ENCODE data around the gene DLD. TPM values are rescaled to one million over a fixed set of nuclear protein-coding genes. Genes with fewer than 3 reads are reported as not detected.

Gene DLD
- polyA plus RNA-seq, 2 of the 4 experiments (the other 2 are of a cell fraction) = 129 to 179 TPM

- POLR2A ChIA-PET = no interaction called here
- CTCF ChIA-PET = interaction anchor here (1.5 kb wide), 1 partner anchor 101 kb away, joined by 3 read pairs; no protein-coding TSS in a partner anchor
- Histone ChIP-seq H3K27ac (no peak overlapping the region), H3K4me1 (peaks cover 33% of the 10 kb centered on the region), H3K4me3 (no peak overlapping the region), H3K4me2 (no peak overlapping the region), H3K9me3 (no peaks in the 10 kb centered on the region)
- FAIRE-seq (no peak), DNase-seq (ENCODE audit: low read depth in 1 of 2, low spot score in 1 of 2) (no peak), ATAC-seq (no peak)
- 90% methylated on average over 2 of the region's 2 CpGs for WGBS (ENCODE audit: missing lambda C conversion rate)
- TF ChIP-seq EHF (CRISPR knock-in tag; IDR thresholded peaks at IDR 0.05) (no peak), TP53 (CRISPR knock-in tag; IDR thresholded peaks at IDR 0.05) (no peak), ATOH8 (CRISPR knock-in tag; IDR thresholded peaks at IDR 0.05; ENCODE audit: low read depth) (no peak), NFE2L2 (conservative IDR thresholded peaks at IDR 0.05; ENCODE audit: low read length) (no peak), ZNF302 (CRISPR knock-in tag; IDR thresholded peaks at IDR 0.05) (no peak), RAD21 (conservative IDR thresholded peaks at IDR 0.05 in 1 of 2, IDR thresholded peaks at IDR 0.05 in 1 of 2) (no peak), POLR2A (IDR thresholded peaks at IDR 0.05; ENCODE audit: low read length) (no peak), CBX8 (IDR thresholded peaks at IDR 0.05) (no peak), ELK1 (IDR thresholded peaks at IDR 0.05; ENCODE audit: low read depth, low read length) (no peak), RFX5 (IDR thresholded peaks at IDR 0.05) (no peak), MYC (IDR thresholded peaks at IDR 0.05; ENCODE audit: borderline replicate concordance, low read length) (no peak), CBX2 (IDR thresholded peaks at IDR 0.05; ENCODE audit: borderline replicate concordance, low read depth) (no peak), HOXB13 (CRISPR knock-in tag; IDR thresholded peaks at IDR 0.05; ENCODE audit: low read depth) (no peak), BCL3 (IDR thresholded peaks at IDR 0.05) (no peak), NR3C1 (IDR thresholded peaks at IDR 0.05) (no peak), RCOR1 (IDR thresholded peaks at IDR 0.05; ENCODE audit: low read depth, low read length) (no peak), TFCP2L1 (CRISPR knock-in tag; IDR thresholded peaks at IDR 0.05) (no peak), EHMT2 (IDR thresholded peaks at IDR 0.05; ENCODE audit: low read depth) (no peak), KDM5A (IDR thresholded peaks at IDR 0.05) (no peak)
These were observed 24.6 kb downstream of the DLD start for GRCh38 chr7:107915541-107915940.

- no peak overlapping the region for H3K4me3 ChIP-seq
- H3K4me1 ChIP-seq = peaks cover 37% of the 10 kb centered on the region
- WGBS (ENCODE audit: missing lambda C conversion rate) = 89% methylated on average over 3 of the region's 3 CpGs
- ATAC-seq = peak; percentile 25 to 33; a peak in 3 of 6 replicates
- FAIRE-seq = peak; percentile 18
- H3K9me3 ChIP-seq = no peaks in the 10 kb centered on the region
- ChIA-PET CTCF (interaction anchor here (0.8 to 1.7 kb wide), 4 partner anchors 17 to 228 kb away, joined by 3 to 4 read pairs (median 3); no protein-coding TSS in a partner anchor), POLR2A (no interaction called here)
- no peak overlapping the region for H3K27ac ChIP-seq
- no peak for TF ChIP-seq EHF (CRISPR knock-in tag; IDR thresholded peaks at IDR 0.05)
- TF ChIP-seq FOSL2 (IDR thresholded peaks at IDR 0.05) = no peak
- no peak for TF ChIP-seq FOSL2 (CRISPR knock-in tag; IDR thresholded peaks at IDR 0.05)
- TF ChIP-seq MYC (IDR thresholded peaks at IDR 0.05; ENCODE audit: borderline replicate concordance, low read length) = no peak
- TF ChIP-seq GATA3 (IDR thresholded peaks at IDR 0.05; ENCODE audit: borderline replicate concordance) = no peak
- no peak for TF ChIP-seq EHMT2 (IDR thresholded peaks at IDR 0.05; ENCODE audit: low read depth)
- no peak for TF ChIP-seq BHLHE40 (IDR thresholded peaks at IDR 0.05; ENCODE audit: low read depth, low read length)
- TF ChIP-seq MAFK (IDR thresholded peaks at IDR 0.05; ENCODE audit: partially characterized antibody) = no peak
- TF ChIP-seq ZC3H11A (IDR thresholded peaks at IDR 0.05) = no peak
- DNase-seq (ENCODE audit: low read depth in 1 of 2, low spot score in 1 of 2) = no peak
- no peak overlapping the region for H3K4me2 ChIP-seq
These were observed 27.0 kb downstream of the DLD start for GRCh38 chr7:107917763-107918651.
